Mesendoderm (in vitro differentiated cells): ENCODE measurements around the gene PEBP1.
A peak's percentile ranks its signal among the peaks of the same experiment; 100 is the strongest.
"Not testable (repeated sequence)": the region's sequence is repeated elsewhere in the genome, so short reads cannot be mapped to it uniquely, and the experiment has no call there.

Experiments used
- DNase-seq: peaks from one replicate; pipeline ENCODE4 v3.0.0; 2013
- H2AK5ac ChIP-seq: 2 replicates; pipeline ENCODE4 v1.6.1; 2013; ENCODE audit warnings: low read length, inconsistent platforms
- H2BK120ac ChIP-seq: 2 replicates; pipeline ENCODE4 v1.6.1; 2013; ENCODE audit warnings: low read depth, mild to moderate bottlenecking, low read length, moderate library complexity, mixed read lengths
- H2BK15ac ChIP-seq: replicated peaks from 2 replicates; pipeline ENCODE4 v1.6.1; 2013; ENCODE audit warnings: low read depth, mild to moderate bottlenecking, moderate library complexity
- H2BK5ac ChIP-seq: 2 replicates; pipeline ENCODE4 v1.6.1; 2013; ENCODE audit warnings: low read length, inconsistent platforms
- H3K18ac ChIP-seq: 2 replicates; pipeline ENCODE4 v1.6.1; 2013; ENCODE audit warnings: mild to moderate bottlenecking, low read length, mixed read lengths
- H3K23ac ChIP-seq: one replicate; pipeline ENCODE4 v1.6.1; 2013; ENCODE audit warnings: low read length
- H3K27ac ChIP-seq: 2 replicates; pipeline ENCODE4 v1.5.1; 2013; ENCODE audit warnings: low read depth, mild to moderate bottlenecking, inconsistent platforms, low read length, moderate library complexity
- H3K27me3 ChIP-seq: 2 replicates; pipeline ENCODE4 v1.6.1; 2013; ENCODE audit warnings: low read length, control low read depth, mild to moderate bottlenecking, inconsistent platforms; ENCODE audit not compliant: insufficient read depth, poor library complexity
- H3K36me3 ChIP-seq: 2 replicates; pipeline ENCODE4 v1.6.1; 2013; ENCODE audit warnings: low read length, inconsistent platforms; ENCODE audit not compliant: control insufficient read depth, insufficient read depth
- H3K4ac ChIP-seq: one replicate; pipeline ENCODE4 v1.6.1; 2013; ENCODE audit warnings: low read depth, mild to moderate bottlenecking, low read length, moderate library complexity
- H3K4me1 ChIP-seq: 2 replicates; pipeline ENCODE4 v1.6.1; 2013; ENCODE audit warnings: low read depth, low read length, inconsistent platforms; ENCODE audit not compliant: control insufficient read depth
- H3K4me2 ChIP-seq: 2 replicates; pipeline ENCODE4 v1.6.1; 2013; ENCODE audit warnings: low read length
- H3K4me3 ChIP-seq: 2 replicates; pipeline ENCODE4 v1.5.1; 2013; ENCODE audit warnings: mild to moderate bottlenecking, low read length
- H3K56ac ChIP-seq: one replicate; pipeline ENCODE4 v1.6.1; 2013; ENCODE audit warnings: low read length
- H3K79me1 ChIP-seq: 2 replicates; pipeline ENCODE4 v1.6.1; 2013; ENCODE audit warnings: low read length, inconsistent platforms
- H3K79me2 ChIP-seq: 2 replicates; pipeline ENCODE4 v1.6.1; 2013; ENCODE audit warnings: mild to moderate bottlenecking, low read length; ENCODE audit not compliant: control insufficient read depth, insufficient read depth
- H3K9ac ChIP-seq: 2 replicates; pipeline ENCODE4 v1.6.1; 2013; ENCODE audit warnings: low read length, inconsistent platforms
- H4K5ac ChIP-seq: one replicate; pipeline ENCODE4 v1.6.1; 2013; ENCODE audit warnings: low read length
- H4K8ac ChIP-seq: one replicate; pipeline ENCODE4 v1.6.1; 2013; ENCODE audit warnings: low read depth, mild to moderate bottlenecking, control low read depth, low read length, moderate library complexity
- WGBS: extraction: QIAGEN DNeasy Blood & Tissue Kit; methylation state at CpG from one replicate; pipeline ENCODE4 v1.1.7; 2013; ENCODE audit warnings: low lambda C conversion rate, missing lambda C conversion rate; ENCODE audit not compliant: insufficient coverage; ENCODE audit errors: extremely low coverage; 5-methylcytosine and 5-hydroxymethylcytosine counted together

The PEBP1 gene

DNA sequence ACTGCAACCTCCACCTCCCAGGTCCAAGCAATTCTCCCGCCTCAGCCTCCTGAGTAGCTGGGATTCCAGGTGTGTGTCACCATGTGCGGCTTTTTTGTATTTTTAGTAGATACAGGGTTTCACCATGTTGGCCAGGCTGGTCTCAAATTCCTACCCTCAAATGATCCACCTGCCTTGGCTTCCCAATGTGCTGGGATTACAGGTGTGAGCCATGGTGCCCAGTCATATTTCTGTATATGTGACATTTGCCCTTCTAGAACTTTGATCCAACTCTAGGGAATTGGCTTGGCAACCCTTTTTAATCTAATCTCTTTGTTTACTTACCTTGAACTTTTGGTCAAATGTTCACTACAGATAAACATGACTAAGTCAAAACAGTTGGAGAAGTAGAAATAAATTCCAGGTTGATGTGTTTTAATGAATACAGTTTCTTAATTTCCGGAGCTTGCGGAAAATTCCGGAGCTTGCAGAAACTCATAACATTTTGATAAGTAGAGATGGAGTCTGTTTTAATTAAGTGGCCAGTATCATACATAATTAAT lies 11.5 kb upstream of the PEBP1 start:
- Histone ChIP-seq H4K5ac (no peak overlapping the region), H3K23ac (no peak overlapping the region), H3K79me1 (no peaks in the 10 kb centered on the region), H2BK15ac (no peak overlapping the region), H3K18ac (no peak overlapping the region), H2BK120ac (no peak overlapping the region), H3K27me3 (no peaks in the 10 kb centered on the region), H2BK5ac (no peak overlapping the region), H3K4me2 (no peak overlapping the region), H3K4me3 (no peak overlapping the region), H3K9ac (no peak overlapping the region), H3K79me2 (no peaks in the 10 kb centered on the region), H2AK5ac (no peak overlapping the region), H3K4me1 (peaks cover 2% of the 10 kb centered on the region), H3K56ac (no peak overlapping the region), H3K36me3 (no peaks in the 10 kb centered on the region), H3K27ac (no peak overlapping the region), H3K4ac (no peak overlapping the region), H4K8ac (no peak overlapping the region)
- WGBS, result no CpG with 5 or more reads among the region's 5 CpGs
- no peak for DNase-seq

DNA sequence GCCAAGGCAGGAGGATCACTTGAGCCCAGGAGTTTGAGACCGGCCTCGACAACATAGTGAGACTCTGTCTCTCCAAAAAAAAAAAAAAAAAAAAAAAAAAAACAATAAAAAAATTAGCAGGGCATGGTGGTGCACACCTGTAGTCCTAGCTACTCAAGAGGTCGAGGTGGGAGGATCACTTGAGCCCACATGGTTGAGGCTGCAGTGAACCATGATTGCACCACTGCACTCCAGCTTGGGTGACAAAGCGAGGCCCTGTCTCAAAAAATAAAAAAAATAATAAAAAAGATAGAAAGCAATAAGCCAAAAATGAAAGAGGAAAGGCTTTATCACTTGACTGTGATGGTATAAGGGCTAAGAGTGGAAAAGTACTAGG lies 10.2 kb upstream of the PEBP1 start:
- Histone ChIP-seq H3K23ac (no peak overlapping the region), H3K36me3 (no peaks in the 10 kb centered on the region)
- no CpG with 5 or more reads among the region's 4 CpGs for WGBS

GRCh38 chr12:118126119-118126757 lies 9.7 kb upstream of the PEBP1 start:
- H3K4me1 ChIP-seq, result no peaks in the 10 kb centered on the region
- H3K56ac ChIP-seq, result no peak overlapping the region
- no peaks in the 10 kb centered on the region for H3K79me2 ChIP-seq
- no CpG with 5 or more reads among the region's 13 CpGs for WGBS
- no peak overlapping the region for H2BK15ac ChIP-seq
- no peak overlapping the region for H2BK5ac ChIP-seq
- no peak overlapping the region for H4K8ac ChIP-seq
- no peaks in the 10 kb centered on the region for H3K79me1 ChIP-seq
- no peak overlapping the region for H3K18ac ChIP-seq
- no peak overlapping the region for H2BK120ac ChIP-seq
- no peaks in the 10 kb centered on the region for H3K36me3 ChIP-seq
- H4K5ac ChIP-seq, result no peak overlapping the region
- H3K27me3 ChIP-seq, result no peaks in the 10 kb centered on the region
- H3K4me3 ChIP-seq, result no peak overlapping the region
- DNase-seq, result no peak
- no peak overlapping the region for H2AK5ac ChIP-seq
- no peak overlapping the region for H3K4ac ChIP-seq
- H3K23ac ChIP-seq, result no peak overlapping the region
- H3K4me2 ChIP-seq, result no peak overlapping the region
- H3K27ac ChIP-seq, result no peak overlapping the region
- H3K9ac ChIP-seq, result no peak overlapping the region

More for the DNA sequence above, 10.2 kb upstream of the PEBP1 start:
- Histone ChIP-seq H2AK5ac (no peak overlapping the region), H4K8ac (no peak overlapping the region), H2BK15ac (no peak overlapping the region), H4K5ac (no peak overlapping the region), H3K18ac (no peak overlapping the region), H3K56ac (no peak overlapping the region), H3K9ac (no peak overlapping the region), H3K79me1 (no peaks in the 10 kb centered on the region), H3K27ac (no peak overlapping the region), H2BK120ac (no peak overlapping the region), H2BK5ac (no peak overlapping the region), H3K4me2 (no peak overlapping the region), H3K79me2 (no peaks in the 10 kb centered on the region), H3K27me3 (no peaks in the 10 kb centered on the region), H3K4me3 (no peak overlapping the region), H3K4ac (no peak overlapping the region), H3K4me1 (no peaks in the 10 kb centered on the region)
- DNase-seq, result no peak

- H3K79me2 ChIP-seq, result no peaks in the 10 kb centered on the region
- H2BK120ac ChIP-seq, result no peak overlapping the region
- H3K27ac ChIP-seq, result no peak overlapping the region
- no peak overlapping the region for H4K5ac ChIP-seq
- no peak overlapping the region for H3K18ac ChIP-seq
- no peak for DNase-seq
- H3K9ac ChIP-seq, result no peak overlapping the region
- H2AK5ac ChIP-seq, result no peak overlapping the region
- no peaks in the 10 kb centered on the region for H3K79me1 ChIP-seq
- no peak overlapping the region for H2BK5ac ChIP-seq
- no peak overlapping the region for H4K8ac ChIP-seq
- H3K27me3 ChIP-seq, result no peaks in the 10 kb centered on the region
- H3K23ac ChIP-seq, result no peak overlapping the region
- no peaks in the 10 kb centered on the region for H3K36me3 ChIP-seq
- no peak overlapping the region for H3K4me3 ChIP-seq
- H3K4ac ChIP-seq, result no peak overlapping the region
- H3K56ac ChIP-seq, result no peak overlapping the region
- no peak overlapping the region for H3K4me2 ChIP-seq
- H2BK15ac ChIP-seq, result no peak overlapping the region
- no peaks in the 10 kb centered on the region for H3K4me1 ChIP-seq
- WGBS, result no CpG with 5 or more reads among the region's 5 CpGs
These were observed 8.1 kb upstream of the PEBP1 start for GRCh38 chr12:118127867-118128266.

DNA sequence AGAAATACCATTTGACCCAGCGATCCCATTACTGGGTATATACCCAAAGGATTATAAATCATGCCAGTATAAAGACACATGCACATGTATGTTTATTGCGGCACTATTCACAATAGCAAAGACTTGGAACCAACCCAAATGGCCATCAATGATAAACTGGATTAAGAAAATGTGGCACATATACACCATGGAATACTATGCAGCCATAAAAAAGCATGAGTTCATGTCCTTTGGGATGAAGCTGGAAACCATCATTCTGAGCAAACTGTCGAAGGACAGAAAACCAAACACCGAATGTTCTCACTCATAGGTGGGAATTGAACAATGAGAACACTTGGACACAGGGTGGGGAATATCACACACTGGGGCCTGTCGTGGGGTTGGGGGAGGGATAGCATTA lies 6.5 kb upstream of the PEBP1 start:
- no CpG with 5 or more reads among the region's 5 CpGs for WGBS
- not testable (repeated sequence) for H2AK5ac ChIP-seq

GRCh38 chr12:118136559-118137003 lies 657 bp downstream of the PEBP1 start:
- no peak overlapping the region for H2BK120ac ChIP-seq
- H3K4me1 ChIP-seq, result no peaks in the 10 kb centered on the region
- H2BK5ac ChIP-seq, result no peak overlapping the region
- peak overlapping the region; percentile 98 for H3K56ac ChIP-seq
- peaks cover 17% of the 10 kb centered on the region for H3K79me2 ChIP-seq
- peaks cover 4% of the 10 kb centered on the region for H3K36me3 ChIP-seq
- peak; percentile 71 for DNase-seq
- H2BK15ac ChIP-seq, result no peak overlapping the region
- WGBS, result no CpG with 5 or more reads among the region's 29 CpGs
- peak overlapping the region; percentile 92 for H3K4me2 ChIP-seq
- H3K18ac ChIP-seq, result peak overlapping the region; percentile 23
- H2AK5ac ChIP-seq, result no peak overlapping the region
- H3K23ac ChIP-seq, result peak overlapping the region; percentile 20
- no peak overlapping the region for H4K5ac ChIP-seq
- no peak overlapping the region for H3K27ac ChIP-seq
- peaks cover 6% of the 10 kb centered on the region for H3K79me1 ChIP-seq
- H3K4me3 ChIP-seq, result peak overlapping the region; percentile 83
- H3K9ac ChIP-seq, result peak overlapping the region; percentile 97
- H4K8ac ChIP-seq, result no peak overlapping the region
- no peaks in the 10 kb centered on the region for H3K27me3 ChIP-seq
- peak overlapping the region; percentile 81 for H3K4ac ChIP-seq

More for the DNA sequence above, 6.5 kb upstream of the PEBP1 start:
- not testable (repeated sequence) for H3K79me1 ChIP-seq, H3K56ac ChIP-seq, H3K23ac ChIP-seq, H3K4me3 ChIP-seq, H3K36me3 ChIP-seq, H4K5ac ChIP-seq, H3K4me1 ChIP-seq, DNase-seq, H3K4ac ChIP-seq, H3K18ac ChIP-seq, H3K9ac ChIP-seq, H2BK5ac ChIP-seq, H3K27me3 ChIP-seq, H4K8ac ChIP-seq, H3K79me2 ChIP-seq, H3K4me2 ChIP-seq, H2BK15ac ChIP-seq, H2BK120ac ChIP-seq, H3K27ac ChIP-seq
